GM19328 (cell line): ENCODE results near the gene AKAP13.

Source experiments
- ATAC-seq: cut with Tn5 transposase; IDR thresholded peaks from one replicate; pipeline ENCODE4 v1.9.1; 2021; ENCODE audit warnings: mild to moderate bottlenecking, moderate library complexity; ENCODE audit not compliant: unreplicated experiment

AKAP13 gene

DNA sequence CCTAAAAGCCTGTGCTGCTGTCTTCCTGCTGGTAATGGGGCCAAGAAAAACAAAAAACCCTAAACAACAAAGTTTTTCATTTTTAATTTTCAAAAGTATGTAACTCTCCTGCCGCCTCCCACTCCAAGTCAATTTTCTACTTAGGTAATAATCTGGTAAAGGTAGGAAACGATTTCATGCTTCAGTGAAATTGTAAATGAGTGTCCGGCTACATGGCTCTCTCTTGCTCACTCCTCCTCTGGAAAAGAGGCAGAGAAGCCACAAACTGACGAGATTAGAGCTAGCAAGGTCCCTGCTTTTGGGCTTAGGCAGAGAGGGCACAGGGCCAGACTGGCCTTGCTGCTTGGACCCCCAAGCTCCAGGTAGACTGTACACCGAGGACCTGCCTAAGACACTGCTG is 390.9 kb downstream of the AKAP13 start:
- ATAC-seq, result no peak

DNA sequence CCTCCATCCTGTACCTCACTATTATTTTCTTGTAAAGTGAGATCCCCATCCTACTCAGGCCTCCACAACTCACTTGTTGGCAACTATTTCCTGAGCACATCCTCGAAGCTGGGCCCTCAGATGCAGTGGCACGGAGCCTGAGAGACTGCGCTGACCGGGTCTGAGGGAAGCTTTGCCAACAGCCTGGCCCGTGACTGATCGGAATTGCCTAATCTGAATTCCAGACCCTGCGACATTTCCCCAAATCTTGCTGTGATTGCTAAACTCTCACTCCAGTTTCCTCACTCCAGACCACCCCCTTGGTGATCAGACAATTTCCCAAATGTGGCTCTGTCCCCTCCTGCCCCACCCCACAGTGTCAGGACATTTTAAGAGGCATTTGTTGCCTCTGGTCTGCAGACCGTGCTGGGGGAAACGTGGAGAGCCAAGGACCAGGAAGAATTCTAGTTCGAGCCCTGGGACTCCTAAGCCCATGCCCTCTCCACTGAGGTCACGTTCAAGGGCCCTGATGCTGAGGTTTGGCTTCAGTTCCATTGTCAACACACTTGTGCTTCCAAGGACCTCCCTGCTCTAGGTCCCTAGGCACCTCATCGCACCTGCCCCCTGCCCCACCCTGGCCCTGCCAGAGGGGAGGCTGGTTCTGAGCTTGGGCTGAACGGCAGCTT is 391.5 kb downstream of the AKAP13 start:
- ATAC-seq, result no peak

DNA sequence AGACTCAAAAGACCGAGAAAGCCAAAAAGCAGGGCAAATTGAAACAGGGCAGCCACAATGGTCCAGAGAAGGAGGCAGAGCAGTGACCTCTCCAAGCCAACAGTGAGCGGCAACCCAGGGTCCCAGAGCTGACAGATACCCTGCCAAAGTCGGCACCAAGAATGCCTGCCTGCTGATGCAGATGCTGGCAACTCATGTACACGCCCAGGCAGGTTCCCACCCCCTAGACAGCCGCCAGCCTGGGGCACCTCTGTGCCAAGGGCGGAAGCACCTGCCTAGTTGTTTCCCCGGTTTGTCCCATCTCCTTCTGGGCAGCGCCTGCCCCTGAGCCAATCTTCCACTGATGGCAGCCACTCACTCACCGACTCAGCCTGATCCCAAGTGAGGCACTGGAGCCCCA is 392.3 kb downstream of the AKAP13 start:
- ATAC-seq, result no peak

- no peak for ATAC-seq
These were observed 392.8 kb downstream of the AKAP13 start for GRCh38 chr15:85773249-85773648.

- ATAC-seq, result no peak
These were observed 393.6 kb downstream of the AKAP13 start for GRCh38 chr15:85773970-85774369.

- no peak for ATAC-seq
These were observed 397.1 kb downstream of the AKAP13 start for GRCh38 chr15:85777250-85778106.

DNA sequence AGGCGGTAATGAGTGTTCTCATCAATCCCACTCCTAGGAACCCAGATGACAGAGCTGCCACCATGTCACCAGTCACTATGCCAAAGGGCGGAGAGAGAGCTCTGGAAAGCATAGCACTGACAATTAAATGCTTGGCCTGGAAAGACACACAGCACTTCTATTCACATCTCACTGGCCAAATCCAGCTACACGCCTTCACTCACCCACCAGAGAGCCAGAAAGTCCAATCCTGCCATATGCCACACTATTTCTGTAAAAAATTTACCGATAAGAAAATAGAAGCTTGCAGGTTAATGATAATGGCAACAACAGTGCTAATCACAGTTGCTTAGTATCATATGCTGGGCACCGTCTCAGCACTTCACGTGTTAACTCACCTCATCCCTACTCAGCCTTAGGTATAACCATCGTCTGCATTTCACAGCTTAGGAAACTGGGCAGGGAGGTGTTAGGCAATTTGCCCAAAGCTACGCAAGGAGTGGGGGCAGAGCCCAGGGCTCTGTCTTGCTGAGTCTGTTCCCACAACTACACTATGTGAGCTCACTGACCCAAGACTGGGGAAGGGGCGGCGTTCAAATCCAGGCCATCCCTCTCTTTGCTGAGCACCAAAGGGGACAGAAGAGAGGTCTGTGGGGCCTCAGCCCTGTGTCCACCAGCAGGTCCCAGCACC is 397.8 kb downstream of the AKAP13 start:
- ATAC-seq, result no peak

- ATAC-seq, result no peak
These were observed 398.8 kb downstream of the AKAP13 start for GRCh38 chr15:85779249-85779648.

DNA sequence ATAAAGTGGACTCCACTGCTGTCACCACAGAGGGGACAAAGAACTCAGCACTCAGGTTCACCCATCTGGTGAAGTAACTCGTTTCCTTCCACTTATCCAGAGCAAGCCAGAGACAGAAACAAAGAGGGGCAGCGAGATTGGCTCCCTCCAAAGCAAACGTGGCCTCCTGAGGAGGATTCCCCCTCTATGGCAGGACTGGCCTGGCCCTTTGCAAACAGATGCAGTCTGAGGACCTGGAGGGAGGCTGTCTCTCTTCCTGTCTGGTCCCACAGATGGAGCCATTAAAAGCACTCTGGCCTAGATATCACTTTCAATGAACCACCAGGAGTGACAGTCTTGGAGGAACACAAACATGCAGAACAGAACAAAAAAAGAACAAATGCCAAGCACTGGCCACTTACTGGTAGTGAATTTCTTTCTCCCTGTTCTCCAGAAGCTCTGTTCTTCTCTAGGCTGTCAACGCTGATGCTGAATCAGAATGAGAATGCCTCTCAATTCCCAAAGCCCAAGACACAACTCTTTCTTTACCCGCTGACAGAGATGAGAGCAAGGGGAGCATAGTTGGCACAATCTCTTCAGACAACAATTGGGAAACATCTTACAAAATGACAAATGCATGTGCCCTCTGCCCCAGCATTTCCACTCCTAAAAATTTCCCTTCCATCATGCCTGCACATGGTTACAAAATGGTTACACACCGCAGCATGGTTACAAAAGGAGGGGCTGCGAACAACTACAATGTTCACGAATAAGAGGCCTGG is 400.0 kb downstream of the AKAP13 start:
- no peak for ATAC-seq

DNA sequence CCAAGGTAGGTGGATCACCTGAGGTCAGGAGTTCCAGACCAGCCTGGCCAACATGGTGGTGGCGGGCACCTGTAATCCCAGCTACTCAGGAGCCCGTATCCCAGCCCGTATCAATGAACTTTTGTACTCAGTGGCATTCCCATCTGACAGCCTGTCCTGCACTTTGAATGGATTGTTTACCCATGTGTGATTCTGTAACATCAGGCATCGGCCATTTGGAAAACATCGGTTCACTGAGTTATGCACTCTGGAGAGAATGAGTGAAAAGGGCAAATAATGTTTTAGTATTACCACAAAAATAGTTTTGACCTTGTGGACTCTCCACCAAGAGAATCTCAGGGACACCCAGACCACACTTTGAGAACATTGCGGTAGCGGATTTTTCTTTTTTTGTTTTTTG is 400.7 kb downstream of the AKAP13 start:
- no peak for ATAC-seq

- ATAC-seq, result no peak
These were observed 401.7 kb downstream of the AKAP13 start for GRCh38 chr15:85782064-85782463.

- ATAC-seq, result no peak
These were observed 405.7 kb downstream of the AKAP13 start for GRCh38 chr15:85785887-85786780.

GRCh38 chr15:85786781-85787114 is 406.3 kb downstream of the AKAP13 start:
- ATAC-seq, result no peak

DNA sequence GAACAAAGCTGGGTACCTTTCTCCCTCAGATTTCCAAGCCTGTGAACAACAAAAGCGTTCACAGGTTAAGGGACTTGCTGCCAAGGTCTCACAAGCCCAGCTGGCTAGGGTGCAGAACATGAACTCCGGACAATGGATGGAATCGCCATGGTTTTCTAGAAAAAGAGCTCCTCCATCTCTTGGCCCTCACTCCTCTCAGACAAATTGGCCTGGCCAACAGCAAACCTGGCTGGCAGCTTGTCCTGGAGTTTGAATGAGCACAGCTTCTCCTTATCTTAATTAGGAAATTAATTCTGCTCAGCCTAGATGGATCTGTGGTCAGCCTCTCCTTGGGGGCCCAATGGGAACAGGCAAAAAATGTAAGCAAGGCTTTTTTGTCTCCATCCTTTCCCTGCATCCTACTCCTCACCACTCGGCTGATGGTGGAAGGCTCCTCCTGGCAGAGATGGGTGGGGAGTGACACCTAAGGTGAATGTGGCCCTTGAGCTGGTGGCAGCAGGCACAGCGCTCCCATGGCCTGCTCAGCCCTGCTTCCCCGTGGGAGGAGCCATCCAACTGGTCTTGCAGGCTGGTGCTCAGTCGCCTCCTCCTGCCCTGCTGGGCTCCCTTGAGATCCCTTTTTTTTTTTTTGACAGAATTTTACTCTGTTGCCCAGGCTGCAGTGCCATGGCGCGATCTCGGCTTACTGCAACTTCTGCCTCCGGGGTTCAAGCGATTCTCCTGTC is 408.5 kb downstream of the AKAP13 start:
- ATAC-seq, result no peak

DNA sequence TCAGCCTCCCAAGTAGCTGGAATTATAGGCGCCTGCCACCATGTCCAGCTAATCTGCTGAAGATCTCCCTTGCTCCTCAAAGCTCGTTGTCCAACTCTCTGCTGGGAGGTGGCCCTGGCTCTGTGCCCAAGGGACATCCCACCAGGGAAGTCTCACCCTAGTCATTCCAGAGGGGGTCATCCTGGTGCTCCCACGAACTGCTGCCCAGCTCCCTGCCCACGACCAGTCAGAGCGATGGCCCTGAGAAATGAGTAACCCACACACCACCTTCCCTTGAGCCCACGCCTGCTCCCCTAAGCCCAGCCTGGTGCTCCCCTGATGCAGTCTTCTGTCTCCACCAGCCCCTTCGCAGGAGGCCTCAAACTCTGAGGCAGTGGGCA is 409.1 kb downstream of the AKAP13 start:
- no peak for ATAC-seq

GRCh38 chr15:85792102-85792731 is 411.8 kb downstream of the AKAP13 start:
- no peak for ATAC-seq

DNA sequence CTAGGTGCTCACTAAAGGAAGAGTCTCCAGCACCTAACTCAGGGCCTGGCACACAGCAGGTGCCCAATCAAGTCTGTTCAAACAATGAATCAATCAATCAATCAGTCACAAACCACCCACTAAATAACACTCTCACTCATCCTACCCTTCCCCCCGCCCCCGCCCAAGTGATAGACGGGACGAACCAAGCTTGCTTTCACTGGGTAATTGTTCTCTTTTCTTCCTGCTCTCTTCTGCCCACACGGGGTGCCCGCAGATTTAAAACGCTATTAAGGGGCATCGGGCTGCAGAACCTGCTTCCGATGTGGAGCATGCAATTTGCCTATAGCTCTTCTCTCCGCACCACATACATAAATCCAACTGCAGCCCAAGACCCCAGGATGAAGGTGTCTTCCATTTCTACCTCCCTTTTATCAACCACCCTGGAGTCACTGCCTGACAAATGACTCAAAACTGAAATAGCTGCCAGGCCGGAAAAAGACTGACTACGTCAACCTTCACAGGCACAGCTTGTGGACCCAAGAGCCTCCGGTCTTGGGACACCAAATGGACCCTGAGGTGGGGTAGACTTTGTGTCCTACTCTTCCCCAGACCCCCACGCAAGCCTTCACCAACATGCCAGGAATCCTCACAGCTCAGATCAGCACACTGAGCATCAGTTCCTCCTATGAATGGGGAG is 412.6 kb downstream of the AKAP13 start:
- ATAC-seq, result no peak
